ENCODE data around the gene ATP5PO.

DNA sequence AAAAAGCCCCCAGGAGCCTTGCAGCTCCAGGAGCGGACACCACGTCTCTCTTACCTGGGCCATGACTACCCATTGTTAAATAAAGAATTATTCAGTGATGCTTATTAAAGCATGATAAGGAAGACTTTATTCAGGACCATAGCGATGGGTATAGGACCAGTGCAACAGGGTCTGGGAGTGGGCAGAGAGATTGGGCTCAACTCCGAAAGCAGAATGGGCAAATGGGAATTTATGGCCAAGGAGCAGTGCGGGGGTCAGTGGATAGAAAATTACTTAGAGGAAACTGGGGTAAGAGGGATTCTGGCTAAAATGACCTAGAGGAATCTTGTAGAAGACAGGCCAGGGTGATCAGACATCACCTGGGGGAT is 580 bp upstream of the ATP5PO start:
- no peak for TF ChIP-seq CTCF (IDR thresholded peaks at IDR 0.05)
- TF ChIP-seq POLR2A (IDR thresholded peaks at IDR 0.05) = no peak
